Smooth muscle cell (in vitro differentiated cells): Measurements from ENCODE around the gene PPP1R16B. TPM values are rescaled to one million over a fixed set of nuclear protein-coding genes. Genes with fewer than 3 reads are reported as not detected.

Experiments used
- DNase-seq: peaks from one replicate; lab custom pipeline; 2025; ENCODE audit not compliant: unreplicated experiment; lab: John Stamatoyannopoulos, UW
- H2AFZ ChIP-seq: fragments of 200-600 bp; sonication (generic); 2 replicates; pipeline ENCODE4 v1.6.0; 2016; ENCODE audit warnings: antibody characterized with exemption, low read depth, mild to moderate bottlenecking
- H3F3A ChIP-seq: fragments of 200-600 bp; sonication (generic); 2 replicates; pipeline ENCODE4 v1.6.0; 2017; ENCODE audit warnings: antibody characterized with exemption, low read depth
- H3K27ac ChIP-seq: fragments of 200-600 bp; sonication (generic); 2 replicates; pipeline ENCODE4 v1.5.1; 2016; ENCODE audit warnings: low read depth, mild to moderate bottlenecking
- H3K27me3 ChIP-seq: fragments of 200-600 bp; sonication (generic); 2 replicates; pipeline ENCODE4 v1.6.1; 2016; ENCODE audit warnings: low read depth, mild to moderate bottlenecking
- H3K36me3 ChIP-seq: fragments of 200-600 bp; sonication (generic); 2 replicates; pipeline ENCODE4 v1.5.1; 2016; ENCODE audit warnings: low read depth
- H3K4me1 ChIP-seq: fragments of 200-600 bp; sonication (generic); 2 replicates; pipeline ENCODE4 v1.5.1; 2016; ENCODE audit warnings: low read depth
- H3K4me2 ChIP-seq: fragments of 200-600 bp; sonication (generic); 2 replicates; pipeline ENCODE4 v1.6.0; 2016; ENCODE audit warnings: mild to moderate bottlenecking
- H3K4me3 ChIP-seq: fragments of 200-600 bp; sonication (generic); 2 replicates; pipeline ENCODE4 v1.5.1; 2016; ENCODE audit warnings: mild to moderate bottlenecking
- H3K79me2 ChIP-seq: fragments of 200-600 bp; sonication (generic); 2 replicates; pipeline ENCODE4 v1.6.0; 2016; ENCODE audit warnings: low read depth, mild to moderate bottlenecking
- H3K9ac ChIP-seq: fragments of 200-600 bp; sonication (generic); 2 replicates; pipeline ENCODE4 v1.6.0; 2016; ENCODE audit warnings: low read depth
- H3K9me3 ChIP-seq: fragments of 200-600 bp; sonication (generic); replicated peaks from 2 replicates; pipeline ENCODE4 v1.5.1; 2016; ENCODE audit warnings: low read depth
- H4K20me1 ChIP-seq: fragments of 200-600 bp; sonication (generic); 2 replicates; pipeline ENCODE4 v1.6.0; 2016; ENCODE audit warnings: low read depth
- CTCF ChIP-seq: fragments of 200-600 bp; sonication (generic); IDR thresholded peaks from 2 replicates; pipeline ENCODE4 v1.5.1; 2017; ENCODE audit warnings: borderline replicate concordance, mild to moderate bottlenecking, antibody characterized with exemption; ENCODE audit not compliant: insufficient read depth, poor library complexity, severe bottlenecking
- WGBS: methylation state at CpG from one replicate; pipeline ENCODE4 v1.1.7; 2016; ENCODE audit warnings: low lambda C conversion rate; 5-methylcytosine and 5-hydroxymethylcytosine counted together
- polyA plus RNA-seq: library from polyadenylated mRNA; unstranded; fragments of >200 nt; fragmentation: Nextera tagmentation; extraction: Ambion mirVana; gene quantifications from 2 replicates; pipeline ENCODE4 v1.2.1, GENCODE V29; 2016
- total RNA-seq: library from RNA; depleted of rRNA; stranded (reverse); fragments of >200 nt; gene quantifications from 2 replicates; pipeline ENCODE4 v1.2.3, GENCODE V29; 2014

PPP1R16B gene
- total and polyA plus RNA-seq, 2 experiments from 2014 or later = not detected

- Histone ChIP-seq H2AFZ (peak within 1 kb of the TSS; percentile 89), H3K9ac (peak within 1 kb of the TSS; percentile 27), H3K4me1 (peaks cover 17% of the 10 kb centered on the region), H3K4me2 (peak within 1 kb of the TSS; percentile 92), H3K36me3 (no peaks in the 10 kb centered on the region), H3K4me3 (peak within 1 kb of the TSS; percentile 79), H3F3A (no peaks in the 10 kb centered on the region), H4K20me1 (no peaks in the 10 kb centered on the region), H3K27ac (no peak within 1 kb of the TSS), H3K79me2 (peaks cover 46% of the 10 kb centered on the region), H3K27me3 (peaks cover 9% of the 10 kb centered on the region), H3K9me3 (no peaks in the 10 kb centered on the region)
- TF ChIP-seq CTCF = no peak
- DNase-seq = peak; percentile 62
- WGBS = 1% methylated on average over 93 of the region's 95 CpGs
Observed at GRCh38 chr20:38926142-38926933, 120.8 kb downstream of the PPP1R16B start, which contains the start of gene FAM83D. Gene FAM83D, plus strand, starts transcription at chr20:38926417. Its CDS starts 26 bp downstream, at chr20:38926443.

- peaks cover 17% of the 10 kb centered on the region for H3K4me1 ChIP-seq
- 10% methylated on average over 27 of the region's 27 CpGs for WGBS
- H3K27ac ChIP-seq = no peak overlapping the region
Observed at GRCh38 chr20:38926934-38927616, 121.6 kb downstream of the PPP1R16B start.

GRCh38 chr20:38927902-38928578 lies 122.5 kb downstream of the PPP1R16B start:
- no peak overlapping the region for H3K27ac ChIP-seq
- peak overlapping the region; percentile 92 for H3K4me2 ChIP-seq
- no peak overlapping the region for H3K9ac ChIP-seq
- no peaks in the 10 kb centered on the region for H4K20me1 ChIP-seq
- TF ChIP-seq CTCF = no peak
- no peaks in the 10 kb centered on the region for H3F3A ChIP-seq
- peaks cover 22% of the 10 kb centered on the region for H3K4me1 ChIP-seq
- H3K36me3 ChIP-seq = no peaks in the 10 kb centered on the region
- DNase-seq = no peak
- H3K4me3 ChIP-seq = no peak overlapping the region
- no peak overlapping the region for H2AFZ ChIP-seq
- H3K79me2 ChIP-seq = peaks cover 46% of the 10 kb centered on the region
- no peaks in the 10 kb centered on the region for H3K9me3 ChIP-seq
- WGBS = 86% methylated on average over 5 of the region's 5 CpGs
- H3K27me3 ChIP-seq = no peaks in the 10 kb centered on the region

More at GRCh38 chr20:38926934-38927616, 121.6 kb downstream of the PPP1R16B start:
- Histone ChIP-seq H3K27me3 (peaks cover 2% of the 10 kb centered on the region), H3K9ac (peak overlapping the region; percentile 27), H3K4me2 (peak overlapping the region; percentile 92), H3F3A (no peaks in the 10 kb centered on the region), H2AFZ (peak overlapping the region; percentile 89), H3K36me3 (no peaks in the 10 kb centered on the region), H3K9me3 (no peaks in the 10 kb centered on the region), H4K20me1 (no peaks in the 10 kb centered on the region), H3K4me3 (peak overlapping the region; percentile 79), H3K79me2 (peaks cover 46% of the 10 kb centered on the region)
- no peak for TF ChIP-seq CTCF
- DNase-seq = no peak
